Spleen (tissue), 11 donors: ENCODE data around the gene STX4. TPM values are rescaled to one million over a fixed set of nuclear protein-coding genes. Genes with fewer than 3 reads are reported as not detected.

Experiments used
- DNase-seq: peaks from one replicate; pipeline ENCODE4 v3.0.0-alpha.2; 2020
- H3K27ac ChIP-seq, 8 donors: fragments of 200-600 bp; sonication (generic) in 7 of 8; 1 replicate in 4 of 8; 2 replicates in 4 of 8; pipeline versions ENCODE4 v1.5.0 to v1.8.0; 2016 to 2021; ENCODE audit warnings: inconsistent platforms in 4 of 8, mild to moderate bottlenecking in 4 of 8, moderate library complexity in 1 of 8
- H3K27me3 ChIP-seq, 7 donors: fragments of 200-600 bp; sonication (generic) in 6 of 7; replicated peaks in 1 of 7; 1 replicate in 4 of 7; 2 replicates in 3 of 7; pipeline versions ENCODE4 v1.5.0 to v1.8.0; 2016 to 2021; ENCODE audit warnings: inconsistent platforms in 3 of 7, mild to moderate bottlenecking in 1 of 7
- H3K36me3 ChIP-seq, 6 donors: fragments of 200-600 bp; sonication (generic) in 5 of 6; 1 replicate in 4 of 6; 2 replicates in 2 of 6; pipeline versions ENCODE4 v1.5.0 to v1.8.0; 2016 to 2021; ENCODE audit warnings: inconsistent platforms in 2 of 6
- H3K4me1 ChIP-seq, 6 donors: fragments of 200-600 bp; sonication (generic) in 5 of 6; 1 replicate in 3 of 6; 2 replicates in 3 of 6; pipeline versions ENCODE4 v1.5.0 to v1.8.0; 2016 to 2021; ENCODE audit warnings: inconsistent platforms in 3 of 6
- H3K4me3 ChIP-seq, 8 donors: fragments of 200-600 bp; sonication (generic) in 7 of 8; 1 replicate in 4 of 8; 2 replicates in 4 of 8; pipeline versions ENCODE4 v1.5.0 to v1.8.0; 2016 to 2021; ENCODE audit warnings: inconsistent platforms in 4 of 8, mild to moderate bottlenecking in 4 of 8, moderate library complexity in 2 of 8
- H3K9me3 ChIP-seq, 8 donors: fragments of 200-600 bp; sonication (generic) in 7 of 8; 1 replicate in 4 of 8; 2 replicates in 4 of 8; pipeline versions ENCODE4 v1.5.0 to v1.8.0; 2016 to 2021; ENCODE audit warnings: inconsistent platforms in 4 of 8
- POLR2A ChIP-seq, 3 donors: fragments of 450-650 bp; IDR thresholded peaks; one replicate each; pipeline ENCODE4 v1.5.1; 2017; ENCODE audit warnings: antibody characterized with exemption in 3 of 3, mild to moderate bottlenecking in 1 of 3
- POLR2AphosphoS5 ChIP-seq, 3 donors: sonication (generic); formaldehyde crosslinking; IDR thresholded peaks; one replicate each; pipeline ENCODE4 v1.5.1; 2017; ENCODE audit warnings: antibody characterized with exemption in 3 of 3
- WGBS, 5 donors: extraction: QIAGEN DNeasy Blood & Tissue Kit in 3 of 5; methylation state at CpG; one replicate each; pipeline versions ENCODE4 v1.1.5 to v1.1.7; 2013 to 2018; 5-methylcytosine and 5-hydroxymethylcytosine counted together
- intact Hi-C: fragments of 100-400 bp; cut with DNase I; formaldehyde crosslinking; loops from one replicate; pipeline ENCODE4 v1.15.0; 2023; ENCODE audit warnings: low total_unique reads
- polyA plus RNA-seq, 3 donors: library from polyadenylated mRNA; stranded (reverse); fragments of 200-250 nt; gene quantifications; one replicate each; pipeline ENCODE4 v1.2.1, GENCODE V29; 2013
- total RNA-seq, 7 donors: library from RNA; depleted of rRNA in 3 of 7; stranded (reverse); fragments of >200 nt in 3 of 7; fragmentation: NEBNext Ultra II Directional in 4 of 7; extraction: Animal tissue kit (Norgen Biotek cat#: 25700) in 4 of 7; gene quantifications; one replicate each; pipeline versions ENCODE4 v1.1.0 to v1.2.1, GENCODE V29; 2016 to 2021
- TF ChIP-seq, protein P1 (sequence below), 11 experiments: fragments of 200-600 bp in 7 of 11; fragments of 450-650 bp in 4 of 11; sonication (generic) in 4 of 11; IDR thresholded peaks in 8 of 11; conservative IDR thresholded peaks in 3 of 11; 1 replicate in 7 of 11; 2 replicates in 4 of 11; pipeline versions ENCODE4 v1.4.0 to v1.8.0; 2016 to 2021; ENCODE audit warnings: antibody characterized with exemption in 11 of 11, inconsistent platforms in 4 of 11, mild to moderate bottlenecking in 1 of 11
- donor health status: healthy with polysubstance abuse.
- donor health status: DM: no; HTN: no; CAD: no; lungs with moderate emphysema.
- donor health status: DM: no; HTN: no; CAD: no.
- donor health status: Bipolar disorder and iron deficiency.
- donor health status: healthy.
- donor health status: DM: no; HTN: no; CAD: no.
- donor health status: DM: yes; HTN: yes; CAD: no.

STX4 gene
- total and polyA plus RNA-seq, 10 donors, result 54.0 to 135 (median 86.9) TPM

- DNase-seq, result no peak
- TF ChIP-seq, protein P1, sequence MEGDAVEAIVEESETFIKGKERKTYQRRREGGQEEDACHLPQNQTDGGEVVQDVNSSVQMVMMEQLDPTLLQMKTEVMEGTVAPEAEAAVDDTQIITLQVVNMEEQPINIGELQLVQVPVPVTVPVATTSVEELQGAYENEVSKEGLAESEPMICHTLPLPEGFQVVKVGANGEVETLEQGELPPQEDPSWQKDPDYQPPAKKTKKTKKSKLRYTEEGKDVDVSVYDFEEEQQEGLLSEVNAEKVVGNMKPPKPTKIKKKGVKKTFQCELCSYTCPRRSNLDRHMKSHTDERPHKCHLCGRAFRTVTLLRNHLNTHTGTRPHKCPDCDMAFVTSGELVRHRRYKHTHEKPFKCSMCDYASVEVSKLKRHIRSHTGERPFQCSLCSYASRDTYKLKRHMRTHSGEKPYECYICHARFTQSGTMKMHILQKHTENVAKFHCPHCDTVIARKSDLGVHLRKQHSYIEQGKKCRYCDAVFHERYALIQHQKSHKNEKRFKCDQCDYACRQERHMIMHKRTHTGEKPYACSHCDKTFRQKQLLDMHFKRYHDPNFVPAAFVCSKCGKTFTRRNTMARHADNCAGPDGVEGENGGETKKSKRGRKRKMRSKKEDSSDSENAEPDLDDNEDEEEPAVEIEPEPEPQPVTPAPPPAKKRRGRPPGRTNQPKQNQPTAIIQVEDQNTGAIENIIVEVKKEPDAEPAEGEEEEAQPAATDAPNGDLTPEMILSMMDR (IDR thresholded peaks at IDR 0.05 in 8 of 11, conservative IDR thresholded peaks at IDR 0.05 in 3 of 11), result no peak
- no peak for TF ChIP-seq POLR2AphosphoS5 (IDR thresholded peaks at IDR 0.05)
- TF ChIP-seq POLR2A (IDR thresholded peaks at IDR 0.05), result no peak
- H3K27me3 ChIP-seq, result no peaks in the 10 kb centered on the region
- H3K9me3 ChIP-seq, result no peaks in the 10 kb centered on the region
- peak overlapping the region in 5 of 8 donors; percentile 28 to 68 (median 63) for H3K27ac ChIP-seq
- intact Hi-C loops, result no loop called here
- H3K4me3 ChIP-seq, result peak overlapping the region in 1 of 8 donors; percentile 50
- peaks cover 0 to 55% (median 27%) of the 10 kb centered on the region in 6 donors for H3K36me3 ChIP-seq
- WGBS, 5 donors, result 94 to 97% (median 96%) methylated on average over 9 of the region's 9 CpGs
- peaks cover 0 to 61% (median 23%) of the 10 kb centered on the region in 6 donors for H3K4me1 ChIP-seq
Observed at GRCh38 chr16:31063495-31063842, 30.1 kb downstream of the STX4 start.

- no peak for DNase-seq
Observed at GRCh38 chr16:31063843-31064611, 30.7 kb downstream of the STX4 start.

GRCh38 chr16:31064882-31065461 is 31.6 kb downstream of the STX4 start:
- no peak for TF ChIP-seq POLR2AphosphoS5 (IDR thresholded peaks at IDR 0.05)
- TF ChIP-seq POLR2A (IDR thresholded peaks at IDR 0.05), result no peak
- TF ChIP-seq, protein P1 (IDR thresholded peaks at IDR 0.05 in 8 of 11, conservative IDR thresholded peaks at IDR 0.05 in 3 of 11), result no peak
- no peak for DNase-seq
- peaks cover 0 to 42% (median 27%) of the 10 kb centered on the region in 6 donors for H3K36me3 ChIP-seq
- H3K27me3 ChIP-seq, result no peaks in the 10 kb centered on the region
- H3K4me1 ChIP-seq, result peaks cover 0 to 61% (median 23%) of the 10 kb centered on the region in 6 donors
- peak overlapping the region in 5 of 8 donors; percentile 28 to 68 (median 63) for H3K27ac ChIP-seq
- 54 to 80% (median 74%) methylated on average over 4 of the region's 4 CpGs for WGBS, 5 donors
- peak overlapping the region in 1 of 8 donors; percentile 50 for H3K4me3 ChIP-seq
- intact Hi-C loops, result no loop called here
- no peaks in the 10 kb centered on the region for H3K9me3 ChIP-seq

More at GRCh38 chr16:31063843-31064611, 30.7 kb downstream of the STX4 start:
- Histone ChIP-seq H3K27ac (peak overlapping the region in 5 of 8 donors; percentile 28 to 68 (median 63)), H3K4me1 (peaks cover 0 to 61% (median 23%) of the 10 kb centered on the region in 6 donors), H3K27me3 (no peaks in the 10 kb centered on the region), H3K36me3 (peaks cover 0 to 51% (median 27%) of the 10 kb centered on the region in 6 donors), H3K4me3 (peak overlapping the region in 2 of 8 donors; percentile 7 to 50), H3K9me3 (no peaks in the 10 kb centered on the region)
- TF ChIP-seq POLR2A (IDR thresholded peaks at IDR 0.05) (no peak), POLR2AphosphoS5 (IDR thresholded peaks at IDR 0.05) (peak in 2 of 3 donors; percentile 30 to 70)
- TF ChIP-seq, protein P1 (IDR thresholded peaks at IDR 0.05 in 8 of 11, conservative IDR thresholded peaks at IDR 0.05 in 3 of 11), result no peak
- 69 to 88% (median 75%) methylated on average over 33 to 56 of the region's 56 CpGs for WGBS, 5 donors
- intact Hi-C loops, result no loop called here

- no peaks in the 10 kb centered on the region for H3K27me3 ChIP-seq
- H3K9me3 ChIP-seq, result no peaks in the 10 kb centered on the region
- intact Hi-C loops, result no loop called here
- peaks cover 7 to 66% (median 39%) of the 10 kb centered on the region in 6 donors for H3K4me1 ChIP-seq
- TF ChIP-seq POLR2AphosphoS5 (IDR thresholded peaks at IDR 0.05) (no peak), POLR2A (IDR thresholded peaks at IDR 0.05) (no peak)
- TF ChIP-seq, protein P1 (IDR thresholded peaks at IDR 0.05 in 8 of 11, conservative IDR thresholded peaks at IDR 0.05 in 3 of 11), result no peak
- H3K4me3 ChIP-seq, result no peak overlapping the region
- WGBS, 5 donors, result 88 to 96% (median 88%) methylated on average over 3 of the region's 3 CpGs
- no peak for DNase-seq
- no peak overlapping the region for H3K27ac ChIP-seq
- H3K36me3 ChIP-seq, result peaks cover 0 to 20% (median 9%) of the 10 kb centered on the region in 6 donors
Observed at GRCh38 chr16:31067342-31067741, 34.0 kb downstream of the STX4 start.
